HCT116 (cell line): Measurements from ENCODE around the gene ZNF729. TPM values are rescaled to one million over a fixed set of nuclear protein-coding genes. Genes with fewer than 3 reads are reported as not detected.
"Not testable (repeated sequence)": the region's sequence is repeated elsewhere in the genome, so short reads cannot be mapped to it uniquely, and the experiment has no call there.

Source experiments
- ATAC-seq: fragments of 200-7000 bp; cut with Tn5 transposase; 2 replicates; pipeline ENCODE4 v1.9.1; 2020; ENCODE audit warnings: mild to moderate bottlenecking, moderate library complexity
- BruUV-seq: library from RNA; stranded (reverse); fragments of 400-500 nt; replicated peaks from 2 replicates; lab custom pipeline; 2021; lab: Mats Ljungman, UMichigan
- CTCF ChIA-PET: fragments of 300-600 bp; sonication (Branson Sonifier 250); formaldehyde crosslinking; loops from one replicate; lab custom pipeline; 2021; ENCODE audit warnings: antibody characterized with exemption; lab: Charles Lee
- POLR2A ChIA-PET: fragments of 300-600, 350-600 bp; sonication (Branson Sonifier 250); formaldehyde crosslinking; loops from one replicate; lab custom pipeline; 2021; ENCODE audit warnings: antibody characterized with exemption; lab: Charles Lee
- RAD21 ChIA-PET, 2 experiments: fragments of 300-600 bp; sonication (Branson Sonifier 250); formaldehyde crosslinking; loops; one replicate each; lab custom pipeline; 2023; ENCODE audit warnings: low total read pairs in 2 of 2; ENCODE audit not compliant: uncharacterized antibody in 2 of 2, unreplicated experiment in 2 of 2, low non-redundant PET in 1 of 2; lab: Charles Lee
- DNase-seq: peaks from one replicate; pipeline ENCODE4 v3.0.0-alpha.2; 2010; ENCODE audit warnings: low read depth, low spot score
- H2AFZ ChIP-seq: fragments of 200-600 bp; shearing (Covaris generic), sonication (generic); 2 replicates; pipeline ENCODE4 v1.6.1; 2017; ENCODE audit warnings: low read depth, mixed run types, mixed read lengths, antibody characterized with exemption, low read length; ENCODE audit not compliant: poor library complexity, severe bottlenecking
- H3K27ac ChIP-seq: 2 replicates; pipeline ENCODE4 v1.5.1; 2012; ENCODE audit warnings: low read depth, low read length
- H3K27me3 ChIP-seq: fragments of 200-600 bp; sonication (generic); 2 replicates; pipeline ENCODE4 v1.6.1; 2016; ENCODE audit warnings: mixed run types, low read length, mixed read lengths; ENCODE audit not compliant: insufficient read depth
- H3K36me3 ChIP-seq, 2 experiments: fragments of 200-500 bp in 1 of 2; fragments of 200-600 bp in 1 of 2; sonication (Bioruptor generic) in 1 of 2; sonication (generic) in 1 of 2; 2 replicates each; pipeline versions ENCODE4 v1.5.1 to v1.6.1; 2014 to 2016; ENCODE audit warnings: low read length in 2 of 2, inconsistent platforms in 1 of 2, mixed read lengths in 1 of 2, mixed run types in 1 of 2; ENCODE audit not compliant: insufficient read depth in 2 of 2, control insufficient read depth in 1 of 2
- H3K4me1 ChIP-seq, 2 experiments: fragments of 200-600 bp in 1 of 2; sonication (generic) in 1 of 2; 2 replicates each; pipeline versions ENCODE4 v1.5.1 to v1.6.1; 2012 to 2017; ENCODE audit warnings: low read length in 2 of 2, inconsistent platforms in 1 of 2, mild to moderate bottlenecking in 1 of 2, mixed read lengths in 1 of 2, mixed run types in 1 of 2, moderate library complexity in 1 of 2; ENCODE audit not compliant: insufficient read depth in 2 of 2, control insufficient read depth in 1 of 2
- H3K4me2 ChIP-seq: fragments of 200-600 bp; sonication (generic); 2 replicates; pipeline ENCODE4 v1.6.1; 2017; ENCODE audit warnings: mixed run types, low read length, mixed read lengths
- H3K4me3 ChIP-seq, 2 experiments: fragments of 200-600 bp in 1 of 2; sonication (generic) in 1 of 2; replicated peaks in 1 of 2; 2 replicates each; pipeline ENCODE4 v1.5.1; 2011 to 2016; ENCODE audit warnings: low read length in 2 of 2, control low read depth in 1 of 2, low read depth in 1 of 2, mild to moderate bottlenecking in 1 of 2, mixed read lengths in 1 of 2, mixed run types in 1 of 2
- H3K79me2 ChIP-seq: fragments of 200-600 bp; sonication (generic); 2 replicates; pipeline ENCODE4 v1.6.1; 2017; ENCODE audit warnings: mild to moderate bottlenecking, mixed run types, low read length, moderate library complexity, mixed read lengths; ENCODE audit not compliant: insufficient read depth
- H3K9ac ChIP-seq: fragments of 200-600 bp; sonication (generic); 2 replicates; pipeline ENCODE4 v1.6.1; 2016; ENCODE audit warnings: low read length, mixed read lengths
- H3K9me2 ChIP-seq: fragments of 200-600 bp; sonication (generic), shearing (Covaris generic); 2 replicates; pipeline ENCODE4 v1.6.1; 2017; ENCODE audit warnings: mixed run types, mild to moderate bottlenecking, moderate library complexity; ENCODE audit not compliant: insufficient read depth
- H3K9me3 ChIP-seq, 2 experiments: fragments of 200-500 bp in 1 of 2; fragments of 200-600 bp in 1 of 2; sonication (Bioruptor generic) in 1 of 2; sonication (generic) in 1 of 2; 2 replicates each; pipeline ENCODE4 v1.6.1; 2014 to 2017; ENCODE audit warnings: low read length in 2 of 2, mixed read lengths in 2 of 2, inconsistent platforms in 1 of 2, low read depth in 1 of 2, mild to moderate bottlenecking in 1 of 2, mixed run types in 1 of 2, moderate library complexity in 1 of 2; ENCODE audit not compliant: control insufficient read depth in 1 of 2, insufficient read depth in 1 of 2
- H4K20me1 ChIP-seq: fragments of 200-600 bp; sonication (generic), shearing (Covaris generic); 2 replicates; pipeline ENCODE4 v1.6.1; 2017; ENCODE audit warnings: mixed run types, mild to moderate bottlenecking, moderate library complexity; ENCODE audit not compliant: insufficient read depth
- ATF3 ChIP-seq: IDR thresholded peaks from 2 replicates; pipeline ENCODE4 v1.6.1; 2012
- EZH2 ChIP-seq: fragments of 200-600 bp; sonication (generic); IDR thresholded peaks from 2 replicates; pipeline ENCODE4 v1.6.1; 2017; ENCODE audit warnings: antibody characterized with exemption, mixed run types
- FOSL1 ChIP-seq: IDR thresholded peaks from 2 replicates; pipeline ENCODE4 v1.6.1; 2012; ENCODE audit warnings: low read depth
- RAD21 ChIP-seq: IDR thresholded peaks from 2 replicates; pipeline ENCODE4 v1.6.1; 2012; ENCODE audit warnings: low read depth, mild to moderate bottlenecking
- REST ChIP-seq: IDR thresholded peaks from 2 replicates; pipeline ENCODE4 v1.6.1; 2012; ENCODE audit warnings: low read depth
- SRF ChIP-seq: IDR thresholded peaks from 2 replicates; pipeline ENCODE4 v1.6.1; 2012; ENCODE audit warnings: low read depth
- ZNF274 ChIP-seq: fragments of 200-500 bp; sonication (Bioruptor generic); IDR thresholded peaks from 2 replicates; pipeline ENCODE4 v1.6.1; 2014; ENCODE audit warnings: mild to moderate bottlenecking, low read depth, low read length, inconsistent platforms
- intact Hi-C: fragments of 100-400 bp; cut with micrococcal nuclease; formaldehyde crosslinking; loops from 2 replicates; pipeline ENCODE4 v1.10.0; 2022
- total RNA-seq: library from RNA; stranded (reverse); gene quantifications from one replicate; pipeline ENCODE4 v1.2.1, GENCODE V29; 2021; ENCODE audit not compliant: unreplicated experiment

Gene ZNF729
- total RNA-seq, 1 experiment from 2014 or later, result not detected

GRCh38 chr19:22263121-22263520, 23.1 kb upstream of the ZNF729 start:
- Histone ChIP-seq H3K4me1 (no peaks in the 10 kb centered on the region), H3K9ac (no peak overlapping the region), H2AFZ (no peak overlapping the region), H3K79me2 (no peaks in the 10 kb centered on the region), H3K27ac (no peak overlapping the region), H3K36me3 (no peaks in the 10 kb centered on the region), H3K9me3 (peaks cover 0 to 25% of the 10 kb centered on the region in 2 experiments; a peak in 2 of 4 replicates), H3K9me2 (no peaks in the 10 kb centered on the region), H3K4me2 (no peak overlapping the region), H3K4me3 (no peak overlapping the region), H4K20me1 (no peaks in the 10 kb centered on the region), H3K27me3 (no peaks in the 10 kb centered on the region)
- DNase-seq (no peak), ATAC-seq (no peak)
- intact Hi-C loops, result no loop called here
- no peak for TF ChIP-seq EZH2
- no peak for TF ChIP-seq ATF3
- TF ChIP-seq ZNF274, result no peak
- no peak for TF ChIP-seq REST
- TF ChIP-seq SRF, result no peak
- TF ChIP-seq RAD21, result no peak
- TF ChIP-seq FOSL1, result no peak
- RAD21 ChIA-PET, result no interaction called here
- POLR2A ChIA-PET, result no interaction called here
- CTCF ChIA-PET, result no interaction called here
- BruUV-seq, result no TSS peak

GRCh38 chr19:22321554-22321953, 35.3 kb downstream of the ZNF729 start:
- POLR2A ChIA-PET, H3K4me2 ChIP-seq, H3K4me1 ChIP-seq, H2AFZ ChIP-seq, BruUV-seq, CTCF ChIA-PET, H3K9me2 ChIP-seq, DNase-seq, H3K27me3 ChIP-seq, intact Hi-C loops, H3K36me3 ChIP-seq, H3K79me2 ChIP-seq, H3K9ac ChIP-seq, RAD21 ChIA-PET, ATAC-seq, H4K20me1 ChIP-seq, H3K4me3 ChIP-seq, H3K27ac ChIP-seq: not testable (repeated sequence)
- peaks cover 13 to 27% of the 10 kb centered on the region in 2 experiments; a peak in 3 of 4 replicates for H3K9me3 ChIP-seq
